ENCODE measurements around the gene TCF20. TPM values are rescaled to one million over a fixed set of nuclear protein-coding genes. Genes with fewer than 3 reads are reported as not detected.

TCF20 gene
- total RNA-seq, 1 donor from 2014 or later = 13.0 TPM

DNA sequence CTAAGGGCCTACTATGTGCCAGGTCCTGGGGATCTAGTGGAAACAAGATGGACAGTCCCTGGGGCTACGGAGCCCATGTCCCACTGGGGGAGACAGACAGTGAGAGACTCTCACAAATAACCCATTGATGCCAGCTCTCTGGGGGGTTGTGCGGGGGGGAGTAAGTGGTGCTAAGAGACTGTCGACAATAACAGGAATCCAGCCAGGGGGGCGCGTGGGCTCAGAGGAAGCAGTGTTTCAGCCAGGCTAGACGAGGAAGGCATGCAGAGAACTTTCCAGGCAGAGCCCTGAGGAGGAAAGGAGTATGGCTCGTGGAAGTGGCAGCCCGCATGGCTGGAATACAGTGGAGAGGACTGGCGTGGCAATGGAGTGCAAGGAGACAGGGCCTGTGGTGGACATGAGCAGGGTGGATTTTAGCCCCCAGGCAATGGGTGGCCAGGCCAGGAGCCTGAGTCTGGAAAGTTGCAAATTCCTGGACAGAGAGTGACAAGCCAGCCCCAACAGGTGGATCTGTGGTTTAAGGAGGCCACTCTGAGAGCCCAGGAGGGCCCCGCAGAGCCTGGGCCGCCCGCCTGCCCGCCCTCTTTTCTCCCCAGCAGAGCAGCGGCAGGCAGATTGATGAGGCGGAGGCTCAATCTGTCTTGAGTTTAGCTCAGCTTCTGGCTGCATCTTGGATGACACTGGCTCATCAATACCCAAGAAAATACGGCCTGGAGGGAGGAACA, 40.0 kb upstream of the TCF20 start:
- peaks cover 32 to 60% (median 44%) of the 10 kb centered on the region in 3 donors for H3K27me3 ChIP-seq (ENCODE audit: control insufficient read depth in 3 of 3, insufficient read depth in 3 of 3, low read length in 3 of 3)
- H3K27ac ChIP-seq (ENCODE audit: low read depth, low read length) = no peak overlapping the region
- H3K9ac ChIP-seq (ENCODE audit: low read depth in 1 of 3, low read length in 3 of 3) = no peak overlapping the region
- no peaks in the 10 kb centered on the region for H3K9me3 ChIP-seq (ENCODE audit: control insufficient read depth in 3 of 3, low read length in 3 of 3)
- no peak overlapping the region for H3K4me3 ChIP-seq (ENCODE audit: low read length in 3 of 3)
- H3K4me1 ChIP-seq (ENCODE audit: control insufficient read depth in 3 of 3, insufficient read depth in 3 of 3, low read length in 3 of 3) = peaks cover 0 to 9% (median 7%) of the 10 kb centered on the region in 3 donors
- H3K36me3 ChIP-seq (ENCODE audit: control insufficient read depth in 3 of 3, insufficient read depth in 3 of 3, low read length in 3 of 3) = no peaks in the 10 kb centered on the region

- Histone ChIP-seq H3K27ac (ENCODE audit: low read depth, low read length) (no peak overlapping the region), H3K27me3 (ENCODE audit: control insufficient read depth in 3 of 3, insufficient read depth in 3 of 3, low read length in 3 of 3) (peaks cover 32 to 61% (median 44%) of the 10 kb centered on the region in 3 donors), H3K36me3 (ENCODE audit: control insufficient read depth in 3 of 3, insufficient read depth in 3 of 3, low read length in 3 of 3) (no peaks in the 10 kb centered on the region), H3K9ac (ENCODE audit: low read depth in 1 of 3, low read length in 3 of 3) (no peak overlapping the region), H3K9me3 (ENCODE audit: control insufficient read depth in 3 of 3, low read length in 3 of 3) (no peaks in the 10 kb centered on the region), H3K4me1 (ENCODE audit: control insufficient read depth in 3 of 3, insufficient read depth in 3 of 3, low read length in 3 of 3) (peaks cover 0 to 9% (median 7%) of the 10 kb centered on the region in 3 donors), H3K4me3 (ENCODE audit: low read length in 3 of 3) (no peak overlapping the region)
Observed at GRCh38 chr22:42309865-42310264, 39.4 kb upstream of the TCF20 start.

- Histone ChIP-seq H3K36me3 (ENCODE audit: control insufficient read depth in 3 of 3, insufficient read depth in 3 of 3, low read length in 3 of 3) (no peaks in the 10 kb centered on the region), H3K27ac (ENCODE audit: low read depth, low read length) (no peak overlapping the region), H3K27me3 (ENCODE audit: control insufficient read depth in 3 of 3, insufficient read depth in 3 of 3, low read length in 3 of 3) (peaks cover 37 to 61% (median 53%) of the 10 kb centered on the region in 3 donors)
Observed at GRCh38 chr22:42308892-42309468, 38.5 kb upstream of the TCF20 start.

GRCh38 chr22:42307806-42308563, 37.5 kb upstream of the TCF20 start:
- no peak overlapping the region for H3K4me3 ChIP-seq (ENCODE audit: low read length in 3 of 3)
- no peaks in the 10 kb centered on the region for H3K4me1 ChIP-seq (ENCODE audit: control insufficient read depth in 3 of 3, insufficient read depth in 3 of 3, low read length in 3 of 3)
- H3K36me3 ChIP-seq (ENCODE audit: control insufficient read depth in 3 of 3, insufficient read depth in 3 of 3, low read length in 3 of 3) = no peaks in the 10 kb centered on the region
- no peaks in the 10 kb centered on the region for H3K9me3 ChIP-seq (ENCODE audit: control insufficient read depth in 3 of 3, low read length in 3 of 3)
- H3K27ac ChIP-seq (ENCODE audit: low read depth, low read length) = no peak overlapping the region
- peaks cover 34 to 66% (median 52%) of the 10 kb centered on the region in 3 donors for H3K27me3 ChIP-seq (ENCODE audit: control insufficient read depth in 3 of 3, insufficient read depth in 3 of 3, low read length in 3 of 3)
- H3K9ac ChIP-seq (ENCODE audit: low read depth in 1 of 3, low read length in 3 of 3) = no peak overlapping the region

More at GRCh38 chr22:42308892-42309468, 38.5 kb upstream of the TCF20 start:
- no peak overlapping the region for H3K4me3 ChIP-seq (ENCODE audit: low read length in 3 of 3)
- H3K9ac ChIP-seq (ENCODE audit: low read depth in 1 of 3, low read length in 3 of 3) = no peak overlapping the region
- no peaks in the 10 kb centered on the region for H3K9me3 ChIP-seq (ENCODE audit: control insufficient read depth in 3 of 3, low read length in 3 of 3)
- peaks cover 0 to 4% (median 4%) of the 10 kb centered on the region in 3 donors for H3K4me1 ChIP-seq (ENCODE audit: control insufficient read depth in 3 of 3, insufficient read depth in 3 of 3, low read length in 3 of 3)

DNA sequence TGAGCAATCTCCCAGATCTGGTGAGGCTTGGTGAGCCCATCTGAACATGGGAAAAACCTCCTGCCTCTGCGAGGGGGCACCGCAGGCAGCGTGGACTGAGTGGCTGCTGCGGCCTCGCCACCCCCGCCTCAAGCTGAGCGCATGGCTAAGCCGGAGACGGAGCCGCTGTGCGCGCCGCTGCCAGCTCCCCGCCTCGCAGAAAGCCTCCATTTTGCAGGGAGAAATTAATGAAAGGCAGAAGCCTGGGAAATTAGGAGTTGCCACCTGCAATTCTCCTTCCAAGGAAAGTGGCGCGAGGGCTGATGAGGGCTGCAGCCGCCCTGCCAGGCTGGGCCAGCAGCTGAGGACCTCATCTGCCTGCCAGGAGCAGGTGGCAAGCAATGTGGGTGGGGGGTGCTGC, 35.6 kb upstream of the TCF20 start:
- Histone ChIP-seq H3K27me3 (ENCODE audit: control insufficient read depth in 3 of 3, insufficient read depth in 3 of 3, low read length in 3 of 3) (peaks cover 24 to 66% (median 52%) of the 10 kb centered on the region in 3 donors), H3K36me3 (ENCODE audit: control insufficient read depth in 3 of 3, insufficient read depth in 3 of 3, low read length in 3 of 3) (no peaks in the 10 kb centered on the region), H3K9me3 (ENCODE audit: control insufficient read depth in 3 of 3, low read length in 3 of 3) (no peaks in the 10 kb centered on the region), H3K27ac (ENCODE audit: low read depth, low read length) (no peak overlapping the region), H3K9ac (ENCODE audit: low read depth in 1 of 3, low read length in 3 of 3) (no peak overlapping the region), H3K4me1 (ENCODE audit: control insufficient read depth in 3 of 3, insufficient read depth in 3 of 3, low read length in 3 of 3) (peaks cover 0 to 5% (median 0%) of the 10 kb centered on the region in 3 donors), H3K4me3 (ENCODE audit: low read length in 3 of 3) (no peak overlapping the region)

- H3K9me3 ChIP-seq (ENCODE audit: control insufficient read depth in 3 of 3, low read length in 3 of 3) = no peaks in the 10 kb centered on the region
- no peak overlapping the region for H3K27ac ChIP-seq (ENCODE audit: low read depth, low read length)
- peaks cover 28 to 73% (median 52%) of the 10 kb centered on the region in 3 donors for H3K27me3 ChIP-seq (ENCODE audit: control insufficient read depth in 3 of 3, insufficient read depth in 3 of 3, low read length in 3 of 3)
- H3K36me3 ChIP-seq (ENCODE audit: control insufficient read depth in 3 of 3, insufficient read depth in 3 of 3, low read length in 3 of 3) = no peaks in the 10 kb centered on the region
- no peak overlapping the region for H3K9ac ChIP-seq (ENCODE audit: low read depth in 1 of 3, low read length in 3 of 3)
- H3K4me3 ChIP-seq (ENCODE audit: low read length in 3 of 3) = no peak overlapping the region
- H3K4me1 ChIP-seq (ENCODE audit: control insufficient read depth in 3 of 3, insufficient read depth in 3 of 3, low read length in 3 of 3) = peaks cover 0 to 13% (median 3%) of the 10 kb centered on the region in 3 donors
Observed at GRCh38 chr22:42304324-42304790, 33.9 kb upstream of the TCF20 start.

DNA sequence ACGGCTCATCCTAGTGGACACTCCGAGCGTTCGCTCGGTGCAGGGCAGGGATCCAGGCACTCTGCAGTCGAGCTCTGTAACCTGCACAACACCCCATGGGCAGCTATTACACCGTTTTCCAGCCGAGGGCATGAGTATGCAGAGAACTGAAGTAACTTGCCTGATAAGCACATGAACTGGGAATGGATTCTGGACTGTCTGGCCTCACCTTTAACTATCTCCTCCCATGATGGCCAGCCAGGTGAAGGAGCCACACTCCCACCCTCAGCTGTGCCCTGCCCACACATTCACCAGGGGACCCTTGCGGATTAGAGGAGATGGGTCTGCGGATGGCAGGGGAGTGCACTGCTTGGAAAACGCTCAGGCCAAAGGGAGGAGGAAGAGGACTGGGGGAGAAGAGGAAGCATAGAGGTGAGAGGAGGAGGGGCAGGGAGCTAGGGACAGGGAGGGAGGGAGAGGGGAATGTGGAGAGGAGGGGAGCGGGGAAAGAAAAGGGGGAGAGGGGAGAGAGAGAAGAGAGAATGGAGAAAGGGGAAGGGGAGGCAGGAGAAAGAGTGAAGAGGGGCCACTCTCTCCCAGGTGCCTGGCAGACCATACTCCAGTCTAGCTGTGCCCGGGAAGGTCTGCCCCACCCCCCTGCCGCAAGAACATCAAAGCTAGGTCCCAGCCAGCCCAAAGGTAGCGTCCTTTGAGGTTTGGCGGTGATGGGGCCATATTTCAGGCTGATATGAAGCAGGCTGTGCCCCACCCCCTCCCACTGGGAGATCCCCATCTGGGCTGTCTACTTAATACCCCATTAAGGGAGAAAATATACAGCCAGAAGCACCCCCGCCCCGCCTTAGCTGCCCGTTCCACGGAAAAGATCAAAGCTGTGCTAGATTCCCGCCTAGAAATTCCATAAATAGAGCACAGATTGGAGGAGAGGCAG, 33.2 kb upstream of the TCF20 start:
- Histone ChIP-seq H3K27ac (ENCODE audit: low read depth, low read length) (no peak overlapping the region), H3K9me3 (ENCODE audit: control insufficient read depth in 3 of 3, low read length in 3 of 3) (no peaks in the 10 kb centered on the region), H3K9ac (ENCODE audit: low read depth in 1 of 3, low read length in 3 of 3) (no peak overlapping the region), H3K4me3 (ENCODE audit: low read length in 3 of 3) (no peak overlapping the region), H3K27me3 (ENCODE audit: control insufficient read depth in 3 of 3, insufficient read depth in 3 of 3, low read length in 3 of 3) (peaks cover 32 to 79% (median 51%) of the 10 kb centered on the region in 3 donors), H3K4me1 (ENCODE audit: control insufficient read depth in 3 of 3, insufficient read depth in 3 of 3, low read length in 3 of 3) (peaks cover 0 to 13% (median 3%) of the 10 kb centered on the region in 3 donors), H3K36me3 (ENCODE audit: control insufficient read depth in 3 of 3, insufficient read depth in 3 of 3, low read length in 3 of 3) (no peaks in the 10 kb centered on the region)

- Histone ChIP-seq H3K27ac (ENCODE audit: low read depth, low read length) (no peak overlapping the region), H3K36me3 (ENCODE audit: control insufficient read depth in 3 of 3, insufficient read depth in 3 of 3, low read length in 3 of 3) (no peaks in the 10 kb centered on the region), H3K27me3 (ENCODE audit: control insufficient read depth in 3 of 3, insufficient read depth in 3 of 3, low read length in 3 of 3) (peaks cover 40 to 83% (median 40%) of the 10 kb centered on the region in 3 donors), H3K4me3 (ENCODE audit: low read length in 3 of 3) (no peak overlapping the region), H3K9ac (ENCODE audit: low read depth in 1 of 3, low read length in 3 of 3) (no peak overlapping the region), H3K4me1 (ENCODE audit: control insufficient read depth in 3 of 3, insufficient read depth in 3 of 3, low read length in 3 of 3) (peaks cover 1 to 17% (median 3%) of the 10 kb centered on the region in 3 donors), H3K9me3 (ENCODE audit: control insufficient read depth in 3 of 3, low read length in 3 of 3) (no peaks in the 10 kb centered on the region)
Observed at GRCh38 chr22:42301742-42302102, 31.3 kb upstream of the TCF20 start.

DNA sequence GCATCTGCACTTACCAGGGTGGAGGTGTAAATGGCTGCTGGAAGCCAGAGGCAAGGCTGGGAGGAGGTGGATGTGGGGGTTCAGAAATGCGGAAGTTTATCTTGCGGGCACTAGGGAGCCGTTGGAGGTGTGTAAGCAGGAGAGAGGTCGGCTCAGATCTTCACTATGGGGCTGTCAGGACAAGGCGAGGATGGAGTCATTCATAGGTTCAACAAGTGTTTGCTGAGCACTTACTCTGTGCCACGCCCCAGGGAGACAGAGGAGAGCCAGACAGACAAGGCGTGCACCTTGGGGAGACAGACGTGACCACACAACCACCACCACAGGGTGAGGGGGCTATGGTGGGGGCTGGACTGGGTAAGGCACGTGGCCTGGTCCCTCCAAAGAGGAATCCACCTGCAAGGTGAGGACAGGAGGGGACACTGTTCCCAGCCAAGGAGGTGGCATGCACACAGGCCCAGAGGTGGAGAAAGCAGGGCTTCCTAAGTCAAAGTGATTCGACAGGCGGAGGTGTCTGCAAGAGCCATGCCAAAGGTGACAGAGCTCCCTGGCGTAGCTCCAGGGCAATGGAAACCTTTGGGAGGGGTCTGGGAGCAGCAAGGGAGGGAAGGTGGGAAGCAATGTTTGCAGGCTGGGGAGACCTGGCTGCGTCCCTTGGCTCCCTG, 30.8 kb upstream of the TCF20 start:
- no peaks in the 10 kb centered on the region for H3K36me3 ChIP-seq (ENCODE audit: control insufficient read depth in 3 of 3, insufficient read depth in 3 of 3, low read length in 3 of 3)
- H3K27ac ChIP-seq (ENCODE audit: low read depth, low read length) = no peak overlapping the region
- no peak overlapping the region for H3K9ac ChIP-seq (ENCODE audit: low read depth in 1 of 3, low read length in 3 of 3)
- no peaks in the 10 kb centered on the region for H3K9me3 ChIP-seq (ENCODE audit: control insufficient read depth in 3 of 3, low read length in 3 of 3)
- H3K27me3 ChIP-seq (ENCODE audit: control insufficient read depth in 3 of 3, insufficient read depth in 3 of 3, low read length in 3 of 3) = peaks cover 43 to 86% (median 43%) of the 10 kb centered on the region in 3 donors
- peaks cover 2 to 20% (median 5%) of the 10 kb centered on the region in 3 donors for H3K4me1 ChIP-seq (ENCODE audit: control insufficient read depth in 3 of 3, insufficient read depth in 3 of 3, low read length in 3 of 3)
- H3K4me3 ChIP-seq (ENCODE audit: low read length in 3 of 3) = no peak overlapping the region
